GM21825 (cell line): ENCODE data around the gene PTX4.
"Not testable (repeated sequence)": the region's sequence is repeated elsewhere in the genome, so short reads cannot be mapped to it uniquely, and the experiment has no call there.

Source experiments
- ATAC-seq: cut with Tn5 transposase; IDR thresholded peaks from one replicate; pipeline ENCODE4 v1.9.1; 2021; ENCODE audit warnings: mild to moderate bottlenecking, moderate library complexity; ENCODE audit not compliant: unreplicated experiment

The PTX4 gene

DNA sequence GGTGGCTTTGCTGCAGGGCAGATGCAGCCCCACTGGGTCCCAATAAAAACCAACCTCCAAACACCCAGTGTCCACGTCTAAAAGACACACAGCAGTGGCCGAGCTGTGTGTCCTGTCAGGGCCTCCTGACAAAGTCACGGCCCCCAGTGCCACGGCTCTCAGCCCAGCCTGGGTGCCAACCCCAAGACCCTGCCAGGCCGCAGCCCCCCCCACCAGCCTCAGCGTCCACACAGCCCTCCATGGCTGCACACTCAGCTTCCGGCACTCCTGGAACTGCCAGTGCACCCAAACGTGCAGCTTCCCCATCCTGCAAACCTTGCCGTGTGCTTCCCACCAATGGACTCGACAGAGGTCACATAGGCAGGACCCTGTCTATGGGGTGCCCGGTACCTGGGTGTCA lies 40.8 kb downstream of the PTX4 start:
- no peak for ATAC-seq

GRCh38 chr16:1446296-1447080 lies 42.3 kb downstream of the PTX4 start:
- no peak for ATAC-seq

DNA sequence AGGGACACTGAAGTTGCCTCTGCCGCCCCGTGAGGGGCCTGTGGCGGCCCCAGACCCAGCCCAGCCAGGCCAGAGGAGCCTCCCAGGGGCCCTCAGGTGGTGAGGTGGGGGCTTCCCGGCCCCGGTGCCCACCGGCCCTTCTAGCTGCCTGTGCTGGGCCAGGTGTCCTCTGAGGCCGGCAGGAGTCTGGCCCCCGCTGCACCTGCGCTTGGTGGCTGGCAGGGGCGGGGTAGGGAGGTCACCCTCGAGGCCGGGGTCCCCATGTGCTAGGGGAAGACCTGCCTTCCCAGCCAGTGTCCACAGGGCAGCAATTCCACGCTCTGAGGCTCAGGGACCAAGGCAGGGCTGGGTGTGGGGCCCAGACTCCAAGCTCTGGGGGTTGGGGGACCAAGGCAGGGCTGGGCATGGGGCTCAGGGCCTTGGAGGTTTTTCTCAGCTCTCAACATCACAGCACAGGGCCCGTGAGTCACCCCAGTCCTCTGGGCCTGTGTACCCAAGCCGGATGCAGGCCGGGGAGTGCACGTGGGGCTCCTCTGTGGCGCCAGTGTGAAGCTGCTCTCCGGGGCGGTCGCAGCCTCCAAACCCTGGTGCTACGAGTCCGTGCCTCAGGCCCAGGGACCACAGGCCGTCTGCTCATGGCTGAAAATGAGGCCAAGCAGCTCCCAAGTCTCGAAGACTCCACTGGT lies 43.1 kb downstream of the PTX4 start:
- ATAC-seq: no peak

DNA sequence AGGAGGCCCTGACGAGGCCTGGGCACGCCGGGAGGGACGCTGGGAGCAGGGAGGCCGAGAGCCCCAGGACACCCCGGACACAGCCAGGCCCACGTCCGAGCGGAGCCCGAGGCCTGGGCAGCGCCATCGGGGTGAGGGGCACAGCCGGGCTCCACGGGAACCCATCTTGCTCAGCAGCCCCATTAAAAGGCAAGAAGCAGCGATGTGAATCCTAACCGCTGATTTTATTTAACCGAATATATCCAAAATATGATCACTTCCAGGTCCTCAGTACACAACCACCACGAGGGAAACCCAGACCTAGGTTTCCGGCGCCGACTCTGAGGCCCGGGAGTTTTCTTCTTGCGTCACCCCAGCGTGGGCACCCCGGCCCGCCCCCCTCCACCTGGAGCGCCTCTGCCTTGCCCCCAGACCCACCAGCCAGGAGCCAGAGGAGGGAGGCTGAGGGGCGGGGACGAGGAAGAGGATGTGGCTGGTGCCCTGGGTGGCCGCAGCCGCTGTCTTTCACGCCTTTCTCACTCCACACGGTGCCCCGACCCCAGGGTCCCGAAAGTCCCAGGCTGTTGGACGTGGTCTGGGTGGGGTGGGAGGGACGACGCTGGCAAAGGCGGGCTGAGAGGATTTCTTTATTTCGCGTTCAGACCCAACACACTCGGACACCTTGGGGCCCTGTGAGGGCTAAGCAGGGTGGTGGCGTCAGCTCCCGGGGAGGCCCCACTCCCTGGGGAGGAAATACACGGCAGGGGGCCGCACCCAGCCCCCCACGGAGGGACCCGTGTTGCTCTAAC lies 43.8 kb downstream of the PTX4 start:
- no peak for ATAC-seq

DNA sequence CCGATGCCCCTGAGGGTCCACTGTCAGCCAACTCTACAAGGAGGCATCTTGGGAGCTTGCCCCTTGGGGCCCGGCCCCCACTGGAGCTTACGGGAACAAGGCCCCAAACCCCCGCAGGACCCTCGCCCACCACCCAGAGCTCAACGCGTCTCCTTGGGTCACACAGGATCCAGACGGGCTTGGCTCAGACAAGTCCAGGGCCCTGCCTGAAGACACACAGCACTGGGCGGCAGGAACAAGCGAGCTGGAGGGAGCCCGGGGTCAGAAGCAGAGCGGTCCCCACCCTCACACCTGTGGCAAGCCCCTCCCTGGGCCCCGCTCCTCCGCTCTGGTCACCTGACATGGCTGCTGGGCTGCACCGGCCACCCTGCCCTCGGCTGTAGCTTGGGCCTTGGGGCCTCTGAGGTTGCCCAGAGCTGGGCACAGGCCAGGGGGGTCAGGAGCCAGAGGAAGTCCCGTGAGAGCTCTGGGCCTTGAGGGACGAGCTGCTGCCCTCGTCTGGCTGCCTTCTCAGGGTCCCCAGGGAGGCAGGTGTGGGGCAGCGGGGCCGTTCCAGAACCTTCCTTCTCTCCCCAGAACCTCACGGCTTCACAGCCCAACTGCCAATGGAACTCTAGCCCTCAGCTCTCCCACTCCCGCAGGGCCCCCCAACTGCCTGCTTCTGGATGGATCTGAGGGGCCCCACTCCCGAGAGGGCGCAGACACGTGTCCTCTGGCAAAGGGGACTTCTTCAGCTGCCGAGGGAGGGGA lies 44.6 kb downstream of the PTX4 start, which contains the start of gene CCDC154:
Gene CCDC154, minus strand, starts transcription at position 577 of the 750 bp plus-strand sequence. Its CDS starts 234 bp downstream, at position 343.
- no peak for ATAC-seq

DNA sequence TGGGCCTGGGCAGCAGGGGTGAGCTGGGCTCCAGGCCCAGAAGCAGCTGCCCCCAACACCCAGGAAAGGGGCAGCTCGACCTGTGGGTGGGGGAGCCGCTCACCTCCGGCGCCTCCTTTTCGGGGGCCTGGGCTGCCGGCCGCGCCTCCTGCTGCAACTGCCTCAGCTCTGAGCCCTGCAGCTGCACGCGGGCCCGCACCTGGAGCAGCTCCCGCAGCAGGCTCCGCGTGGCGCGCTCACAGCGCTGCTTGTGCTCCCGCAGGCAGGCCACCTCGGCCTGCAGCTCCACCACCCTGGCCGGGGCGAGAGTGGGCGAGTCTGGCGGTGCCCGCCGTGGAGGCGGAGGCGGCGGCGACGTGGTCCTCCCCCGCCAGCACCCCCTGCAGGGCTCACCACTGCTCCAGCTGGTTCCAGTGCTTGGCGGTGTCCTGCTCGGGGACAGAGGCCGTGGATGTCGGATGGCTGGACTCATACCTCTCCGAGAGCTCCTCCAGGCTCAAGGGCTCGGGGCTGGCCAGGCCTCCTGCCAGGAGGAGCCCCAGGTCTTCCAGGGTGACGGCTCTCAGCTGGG lies 45.3 kb downstream of the PTX4 start:
- ATAC-seq: no peak

- no peak for ATAC-seq
Measured at GRCh38 chr16:1442697-1443096, 46.0 kb downstream of the PTX4 start.

DNA sequence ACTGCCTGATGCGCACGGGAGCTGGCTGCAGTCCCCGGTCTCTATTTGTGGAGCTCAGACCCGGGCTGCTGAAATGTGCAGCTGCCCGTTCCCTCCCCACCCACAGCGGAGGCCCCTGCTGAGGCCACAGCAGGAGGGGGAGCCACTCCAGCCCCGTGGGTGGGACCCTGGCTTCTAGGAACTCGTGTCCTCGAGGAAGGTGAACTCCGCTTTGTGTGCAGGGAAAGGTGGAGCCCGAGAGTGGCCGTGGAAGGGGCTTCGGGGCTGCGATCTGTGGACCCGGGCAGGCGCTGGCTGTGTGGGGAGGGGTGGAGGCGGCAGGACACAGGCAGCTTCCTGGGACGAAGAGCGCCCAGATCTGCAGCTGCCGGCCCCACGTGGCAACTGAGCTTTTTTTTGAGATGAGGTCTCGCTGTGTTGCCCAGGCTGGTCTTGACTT lies 47.3 kb downstream of the PTX4 start:
- no peak for ATAC-seq

GRCh38 chr16:1439699-1440074 lies 49.1 kb downstream of the PTX4 start:
- not testable (repeated sequence) for ATAC-seq

DNA sequence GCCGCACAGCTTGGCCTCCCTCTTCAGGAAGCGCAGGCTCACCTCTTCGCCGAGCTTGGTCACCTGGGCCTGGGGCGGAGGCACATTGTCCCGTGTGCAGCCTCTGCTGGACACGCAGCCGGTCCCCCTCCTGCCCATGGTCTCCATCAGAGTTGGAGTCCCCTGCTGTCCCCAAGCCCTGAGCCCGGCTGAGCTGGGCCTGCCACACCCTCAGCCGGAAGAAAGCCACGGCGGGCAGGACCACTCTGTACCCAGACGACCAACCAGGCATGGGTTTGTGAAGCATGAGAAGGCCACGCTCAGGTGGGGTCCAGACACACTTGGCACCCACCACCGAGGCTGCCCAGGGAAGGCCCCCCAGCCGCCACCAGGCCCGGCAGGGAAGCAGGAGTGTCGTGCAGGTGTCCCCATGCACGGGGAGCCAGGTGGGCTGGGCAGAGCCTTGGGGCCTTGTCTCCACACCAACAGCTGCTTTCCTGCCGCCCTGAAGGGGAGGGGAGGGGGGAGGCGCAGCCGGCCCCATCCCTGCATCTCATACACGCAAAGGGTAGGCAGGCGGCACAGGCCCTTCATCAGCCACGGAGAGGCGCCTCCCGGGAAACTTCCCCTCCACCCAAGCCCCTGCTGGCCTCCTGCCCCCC lies 49.6 kb downstream of the PTX4 start:
- no peak for ATAC-seq

- ATAC-seq: no peak
Measured at GRCh38 chr16:1438229-1439057, 50.3 kb downstream of the PTX4 start.

DNA sequence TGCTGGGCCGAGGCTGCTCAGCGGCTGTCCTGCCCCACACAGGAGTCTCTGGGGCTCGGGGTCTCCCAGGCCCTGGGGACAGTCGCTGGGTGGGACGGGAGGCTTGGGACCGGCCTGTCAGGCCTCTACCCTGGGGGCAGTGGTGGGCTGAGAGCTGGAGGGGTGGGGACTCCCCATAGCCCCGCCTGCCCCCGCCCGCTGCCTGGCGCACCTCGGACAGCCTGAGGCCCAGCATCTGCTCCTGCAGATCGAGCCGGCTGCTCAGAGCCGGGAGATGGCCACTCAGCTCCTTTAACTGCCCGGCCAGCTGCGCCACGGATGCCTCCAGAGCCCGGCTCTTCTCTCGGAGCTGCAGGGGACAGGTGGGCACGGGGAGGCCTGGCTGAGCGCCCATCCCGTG lies 51.1 kb downstream of the PTX4 start:
- ATAC-seq: no peak

DNA sequence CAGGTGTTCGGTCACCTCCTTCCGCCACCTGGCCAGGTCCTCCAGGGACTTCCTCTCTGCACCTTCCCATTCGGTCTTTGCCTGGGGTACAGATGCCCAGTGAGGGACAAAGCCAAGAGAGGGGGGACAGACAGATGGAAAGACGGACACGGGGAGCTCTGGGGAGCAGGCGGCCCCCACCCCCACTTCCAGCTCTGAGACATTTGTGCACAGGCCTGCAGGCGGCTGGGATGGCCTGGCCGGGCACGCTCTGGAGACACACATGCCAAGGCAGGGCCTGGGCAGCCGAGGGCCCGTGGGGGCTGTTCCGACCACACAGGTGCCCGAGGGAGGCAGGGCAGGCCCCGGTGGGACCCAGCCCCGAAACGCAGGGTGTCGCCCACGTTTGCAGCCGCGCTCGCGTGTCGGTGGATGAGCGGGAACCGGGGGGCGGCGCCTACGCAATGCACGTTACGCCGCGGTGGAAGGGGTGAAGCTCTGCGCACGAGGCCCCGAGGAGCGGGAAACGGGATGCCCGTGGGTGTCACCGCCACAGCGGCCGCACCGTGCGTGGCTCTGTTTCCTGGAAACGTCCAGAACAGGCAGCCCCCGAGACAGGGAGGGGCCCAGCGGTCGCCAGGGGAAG lies 51.9 kb downstream of the PTX4 start:
- ATAC-seq: no peak

GRCh38 chr16:1435921-1436697 lies 52.6 kb downstream of the PTX4 start:
- no peak for ATAC-seq
